Endothelial cell of umbilical vein (primary cell): ENCODE results near the gene SNAPC5. TPM values are rescaled to one million over a fixed set of nuclear protein-coding genes. Genes with fewer than 3 reads are reported as not detected.

Source experiments
- microRNA-seq: library from miRNA; unstranded; fragments of <30 nt; microRNA quantifications from one replicate; pipeline ENCODE4 v1.2.0, GENCODE V29; 2021; ENCODE audit warnings: borderline number of aligned reads, borderline replicate concordance
- polyA plus RNA-seq, 4 experiments: library from polyadenylated mRNA; depleted of rRNA in 3 of 4; stranded (reverse) in 3 of 4; unstranded in 1 of 4; fragments of >200 nt; gene quantifications; 2 replicates each; pipeline versions ENCODE4 v1.2.1 to v1.2.3, GENCODE V29; 2011 to 2012; ENCODE audit warnings: missing spikeins in 1 of 4
- small RNA-seq: library from RNA; depleted of rRNA; stranded (forward); fragments of <200 nt; gene quantifications from one replicate; pipeline ENCODE3, GENCODE V24; 2012; ENCODE audit warnings: low replicate concordance, low read depth; ENCODE audit not compliant: insufficient read depth, insufficient read length
- total RNA-seq: library from RNA; stranded (reverse); gene quantifications from 2 replicates; pipeline ENCODE4 v1.2.3, GENCODE V29; 2021

Gene SNAPC5
- total and polyA plus RNA-seq, 2 donors (not counting 3 experiments of a cell fraction or from before 2014, with no cell fraction given), result 16.0 to 17.4 TPM

Small RNA genes within 50 kb of the gene (microRNA-seq; reads per million reads assigned to microRNA genes)
- not detected for gene MIR4512

Small RNA genes within 50 kb of the gene (small RNA-seq; reads per million reads assigned to genes)
- gene MIR4512 (not detected), gene RF01159 (not detected), gene SNORD16 (not detected), gene SNORD18A (not detected), gene SNORD18B (not detected), gene SNORD18C (not detected)

Other genes starting within 250 kb of the SNAPC5 start
- gene MEGF11, start 244.0 kb downstream of the SNAPC5 start, total RNA-seq, result not detected in 2 replicates
- 0.05 TPM in 1 of 2 replicates, not detected in the other for gene MEGF11, start 244.0 kb downstream of the SNAPC5 start, polyA plus RNA-seq
- 21.6 and 27.9 TPM in 2 replicates for gene DIS3L, start 204.2 kb downstream of the SNAPC5 start, total RNA-seq
- 5.1 and 7.8 TPM in 2 replicates for gene DIS3L, start 204.2 kb downstream of the SNAPC5 start, polyA plus RNA-seq
- gene TIPIN, start 141.1 kb downstream of the SNAPC5 start, total RNA-seq, result 15.4 and 16.2 TPM in 2 replicates
- gene TIPIN, start 141.1 kb downstream of the SNAPC5 start, polyA plus RNA-seq, result 2.7 and 3.6 TPM in 2 replicates
- gene MAP2K1, start 110.8 kb downstream of the SNAPC5 start, total RNA-seq, result 45.1 and 45.5 TPM in 2 replicates
- gene MAP2K1, start 110.8 kb downstream of the SNAPC5 start, polyA plus RNA-seq, result 22.3 and 30.9 TPM in 2 replicates
- 2,534 and 2,598 TPM in 2 replicates for gene RPL4, start 7.1 kb upstream of the SNAPC5 start, total RNA-seq
- 2,896 and 3,530 TPM in 2 replicates for gene RPL4, start 7.1 kb upstream of the SNAPC5 start, polyA plus RNA-seq
- gene ZWILCH, start 7.6 kb upstream of the SNAPC5 start, total RNA-seq, result 28.8 and 29.8 TPM in 2 replicates
- 5.7 and 9.3 TPM in 2 replicates for gene ZWILCH, start 7.6 kb upstream of the SNAPC5 start, polyA plus RNA-seq
- not detected in 2 replicates for gene LCTL, start 68.2 kb upstream of the SNAPC5 start, total RNA-seq
- 0.04 TPM in 1 of 2 replicates, not detected in the other for gene LCTL, start 68.2 kb upstream of the SNAPC5 start, polyA plus RNA-seq
- gene SMAD6, start 204.5 kb upstream of the SNAPC5 start, total RNA-seq, result 12.4 and 12.5 TPM in 2 replicates
- gene SMAD6, start 204.5 kb upstream of the SNAPC5 start, polyA plus RNA-seq, result 7.3 and 8.8 TPM in 2 replicates